Measurements from ENCODE around the gene SCGB3A2.

Gene SCGB3A2

GRCh38 chr5:147913786-147914185 is 35.3 kb downstream of the SCGB3A2 start:
- no peak for TF ChIP-seq CTCF (IDR thresholded peaks at IDR 0.05; ENCODE audit: extremely low read depth, insufficient read depth, missing control alignments)
- no peak for DNase-seq (ENCODE audit: low spot score)
- in situ Hi-C loops (cut with MboI; ENCODE audit: low pct_unique_long_range_greater_than_20kb, low sequenced_read_pairs, unreplicated experiment), result no loop called here

- no peak for DNase-seq (ENCODE audit: low spot score)
- in situ Hi-C loops (cut with MboI; ENCODE audit: low pct_unique_long_range_greater_than_20kb, low sequenced_read_pairs, unreplicated experiment), result no loop called here
- TF ChIP-seq CTCF (IDR thresholded peaks at IDR 0.05; ENCODE audit: extremely low read depth, insufficient read depth, missing control alignments), result no peak
Measured at GRCh38 chr5:147918101-147918685, 39.7 kb downstream of the SCGB3A2 start.

GRCh38 chr5:147918899-147919298 is 40.4 kb downstream of the SCGB3A2 start:
- no peak for TF ChIP-seq CTCF (IDR thresholded peaks at IDR 0.05; ENCODE audit: extremely low read depth, insufficient read depth, missing control alignments)
- in situ Hi-C loops (cut with MboI; ENCODE audit: low pct_unique_long_range_greater_than_20kb, low sequenced_read_pairs, unreplicated experiment), result no loop called here
- no peak for DNase-seq (ENCODE audit: low spot score)

- TF ChIP-seq CTCF (IDR thresholded peaks at IDR 0.05; ENCODE audit: extremely low read depth, insufficient read depth, missing control alignments), result no peak
- no peak for DNase-seq (ENCODE audit: low spot score)
- in situ Hi-C loops (cut with MboI; ENCODE audit: low pct_unique_long_range_greater_than_20kb, low sequenced_read_pairs, unreplicated experiment), result no loop called here
Measured at GRCh38 chr5:147920420-147921030, 42.0 kb downstream of the SCGB3A2 start.

GRCh38 chr5:147921136-147921535 is 42.6 kb downstream of the SCGB3A2 start:
- no peak for TF ChIP-seq CTCF (IDR thresholded peaks at IDR 0.05; ENCODE audit: extremely low read depth, insufficient read depth, missing control alignments)
- in situ Hi-C loops (cut with MboI; ENCODE audit: low pct_unique_long_range_greater_than_20kb, low sequenced_read_pairs, unreplicated experiment), result no loop called here

GRCh38 chr5:147925020-147925419 is 46.5 kb downstream of the SCGB3A2 start:
- no peak for DNase-seq (ENCODE audit: low spot score)
- in situ Hi-C loops (cut with MboI; ENCODE audit: low pct_unique_long_range_greater_than_20kb, low sequenced_read_pairs, unreplicated experiment), result no loop called here
- no peak for TF ChIP-seq CTCF (IDR thresholded peaks at IDR 0.05; ENCODE audit: extremely low read depth, insufficient read depth, missing control alignments)

More at GRCh38 chr5:147921136-147921535, 42.6 kb downstream of the SCGB3A2 start:
- DNase-seq (ENCODE audit: low spot score), result no peak

All from GM13977 (cell line).